HG03571 (cell line): ENCODE measurements around the gene ZNF514.
A peak's percentile ranks its signal among the peaks of the same experiment; 100 is the strongest.
"Not testable (repeated sequence)": the region's sequence is repeated elsewhere in the genome, so short reads cannot be mapped to it uniquely, and the experiment has no call there.

ENCODE experiments used
- ATAC-seq: cut with Tn5 transposase; IDR thresholded peaks from one replicate; pipeline ENCODE4 v1.9.1; 2021; ENCODE audit not compliant: unreplicated experiment

Gene ZNF514

DNA sequence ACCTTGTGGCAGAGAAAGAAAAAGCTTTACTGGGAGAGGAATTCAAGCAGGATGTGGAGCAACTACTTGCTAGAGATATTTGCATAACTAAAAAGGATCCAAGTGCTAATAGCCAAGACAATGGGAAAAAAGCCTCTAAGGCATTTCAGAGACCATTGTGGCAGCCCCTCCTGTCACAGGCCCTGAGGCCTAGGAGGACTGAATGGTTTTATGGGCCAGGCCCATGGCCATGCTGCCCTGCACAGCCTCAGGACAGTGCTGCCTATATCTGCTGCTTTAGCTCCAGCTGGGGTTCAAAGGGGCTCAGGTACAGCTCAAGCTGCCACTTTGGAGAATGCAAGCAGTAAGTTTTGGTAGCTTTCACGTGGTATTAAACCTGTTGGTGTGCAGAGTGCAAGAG, 20.9 kb downstream of the ZNF514 start:
- ATAC-seq, result no peak

DNA sequence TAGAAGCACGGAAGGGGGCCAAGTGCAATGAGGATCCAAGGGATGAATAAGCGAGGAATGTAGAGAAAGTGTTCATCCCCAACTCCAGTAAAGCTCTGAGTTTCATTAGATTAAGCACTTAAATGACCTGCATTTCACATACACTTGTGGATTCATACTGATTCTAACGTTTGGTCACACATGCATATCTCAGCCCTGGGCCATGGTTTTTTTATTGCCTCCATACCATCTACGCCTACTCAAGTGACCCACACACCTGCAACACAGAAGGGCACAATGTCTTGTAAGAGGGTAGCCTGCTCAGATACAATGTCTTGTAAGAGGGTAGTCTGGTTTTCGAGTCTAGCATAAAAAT, 37.5 kb downstream of the ZNF514 start:
- ATAC-seq, result peak; percentile 2

- ATAC-seq, result peak; percentile 93
Observed at GRCh38 chr2:95121407-95122196, 38.0 kb downstream of the ZNF514 start, which contains the start of gene MRPS5. Gene MRPS5, minus strand, starts transcription at chr2:95121808. Its CDS starts 17 bp downstream, at chr2:95121791.

DNA sequence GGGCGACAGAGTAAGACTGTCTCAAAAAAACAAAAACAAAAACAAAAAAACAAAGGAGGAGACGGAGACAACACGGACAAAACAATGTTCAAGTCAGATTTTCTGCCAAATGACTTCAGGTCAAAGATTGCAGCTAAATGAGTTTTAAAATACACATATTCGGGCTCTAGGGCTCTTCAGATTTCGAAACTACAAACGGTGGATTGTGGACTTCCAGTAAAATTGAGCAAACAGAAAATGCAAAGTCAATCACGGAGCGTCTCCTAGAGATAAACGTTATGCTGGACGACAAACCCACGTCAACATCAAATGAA, 38.6 kb downstream of the ZNF514 start:
- no peak for ATAC-seq

DNA sequence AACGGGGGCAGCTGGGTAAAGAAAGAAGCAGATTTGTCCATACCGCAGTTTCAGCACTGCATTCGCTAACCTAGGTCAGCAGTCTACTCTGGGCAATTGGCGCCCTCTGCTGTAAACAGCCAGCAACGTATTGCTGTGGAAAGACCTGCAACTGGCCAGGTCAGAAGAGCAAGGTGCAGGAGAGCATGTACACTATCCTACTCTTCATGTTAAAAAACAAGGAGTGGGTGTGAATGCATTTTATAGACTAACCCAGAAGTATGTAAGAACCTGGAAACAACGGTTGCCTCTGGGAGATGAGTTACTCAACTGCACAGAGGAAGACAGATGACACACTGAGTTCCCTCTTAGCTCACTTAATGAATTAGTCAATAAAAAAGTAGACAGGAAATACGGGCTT, 44.2 kb downstream of the ZNF514 start:
- peak; percentile 77 for ATAC-seq

DNA sequence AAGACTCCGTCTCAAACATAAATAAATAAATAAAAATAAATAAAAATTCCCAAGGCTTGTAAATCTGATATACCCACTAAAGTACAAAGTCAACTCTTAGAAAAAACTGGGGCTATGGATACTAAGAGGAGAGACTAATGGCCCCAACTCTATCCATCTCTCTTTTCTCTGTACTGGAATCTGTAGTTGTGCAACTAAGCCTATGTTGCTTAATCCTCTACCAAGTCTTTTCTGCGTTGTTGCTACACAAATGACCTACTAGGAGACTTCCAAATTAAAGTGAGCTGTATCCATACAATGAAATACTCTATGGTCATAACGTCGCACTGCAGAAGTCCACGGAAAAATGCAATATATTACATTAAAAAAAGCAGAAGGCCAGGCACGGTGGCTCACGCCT, 46.2 kb downstream of the ZNF514 start:
- no peak for ATAC-seq

- ATAC-seq, result no peak
Observed at GRCh38 chr2:95110395-95110794, 49.3 kb downstream of the ZNF514 start.

- ATAC-seq, result no peak
Observed at GRCh38 chr2:95109260-95109659, 50.4 kb downstream of the ZNF514 start.

GRCh38 chr2:95106081-95106480, 53.6 kb downstream of the ZNF514 start:
- no peak for ATAC-seq

- no peak for ATAC-seq
Observed at GRCh38 chr2:95104606-95105005, 55.0 kb downstream of the ZNF514 start.

DNA sequence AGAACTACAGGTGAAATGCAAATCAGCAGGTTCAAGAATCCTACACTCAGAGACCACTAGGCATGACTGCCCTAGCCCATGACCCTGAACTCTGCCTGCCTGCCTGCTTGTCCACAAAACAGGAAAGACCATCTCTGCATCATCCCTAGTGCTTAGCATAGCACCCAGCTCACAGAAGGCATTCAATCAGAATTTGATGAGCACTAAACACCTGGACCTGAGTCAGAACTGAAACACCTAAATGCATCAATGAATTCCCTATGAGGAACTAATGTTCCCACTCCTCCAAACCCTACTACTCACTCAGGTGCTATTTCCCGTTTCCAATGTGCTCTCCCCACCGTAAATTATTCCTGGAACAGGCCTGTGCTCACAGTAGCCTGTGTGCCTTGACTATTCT, 59.7 kb downstream of the ZNF514 start:
- no peak for ATAC-seq

DNA sequence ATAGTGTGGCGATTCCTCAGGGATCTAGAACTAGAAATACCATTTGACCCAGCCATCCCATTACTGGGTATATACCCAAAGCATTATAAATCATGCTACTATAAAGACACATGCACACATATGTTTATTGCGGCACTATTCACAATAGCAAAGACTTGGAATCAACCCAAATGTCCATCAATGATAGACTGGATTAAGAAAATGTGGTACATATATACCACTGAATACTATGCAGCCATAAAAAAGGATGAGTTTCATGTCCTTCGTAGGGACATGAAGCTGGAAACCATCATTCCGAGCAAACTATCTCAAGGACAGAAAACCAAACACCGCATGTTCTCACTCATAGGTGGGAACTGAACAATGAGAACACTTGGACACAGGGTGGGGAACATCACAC, 61.4 kb downstream of the ZNF514 start:
- not testable (repeated sequence) for ATAC-seq
